ENCODE measurements around the gene HIGD1C.

The HIGD1C gene

GRCh38 chr12:50960130-50960529 lies 7.8 kb downstream of the HIGD1C start:
- TF ChIP-seq POLR2AphosphoS5 (IDR thresholded peaks at IDR 0.05; ENCODE audit: low read depth) (no peak), SPI1 (IDR thresholded peaks at IDR 0.05; ENCODE audit: borderline replicate concordance, low read depth) (no peak), GABPA (IDR thresholded peaks at IDR 0.05; ENCODE audit: low read depth) (no peak), CTCF (IDR thresholded peaks at IDR 0.05; ENCODE audit: insufficient read depth, low read length) (no peak), REST (IDR thresholded peaks at IDR 0.05; ENCODE audit: insufficient replicate concordance, low read depth) (no peak)
- H3K27ac ChIP-seq (replicated peaks), result no peak overlapping the region
- no peak overlapping the region for H3K4me3 ChIP-seq (replicated peaks; ENCODE audit: insufficient read depth, low read length)
- no peak for DNase-seq (ENCODE audit: low read depth in 1 of 2, low spot score in 1 of 2)
- H3K27me3 ChIP-seq (ENCODE audit: insufficient read depth, poor library complexity, severe bottlenecking), result no peaks in the 10 kb centered on the region

GRCh38 chr12:50961708-50962107 lies 9.4 kb downstream of the HIGD1C start:
- no peaks in the 10 kb centered on the region for H3K27me3 ChIP-seq (ENCODE audit: insufficient read depth, poor library complexity, severe bottlenecking)
- DNase-seq (ENCODE audit: low read depth in 1 of 2, low spot score in 1 of 2), result no peak
- H3K4me3 ChIP-seq (replicated peaks; ENCODE audit: insufficient read depth, low read length), result no peak overlapping the region
- TF ChIP-seq REST (IDR thresholded peaks at IDR 0.05; ENCODE audit: insufficient replicate concordance, low read depth), result no peak
- no peak for TF ChIP-seq POLR2AphosphoS5 (IDR thresholded peaks at IDR 0.05; ENCODE audit: low read depth)
- no peak for TF ChIP-seq GABPA (IDR thresholded peaks at IDR 0.05; ENCODE audit: low read depth)
- TF ChIP-seq SPI1 (IDR thresholded peaks at IDR 0.05; ENCODE audit: borderline replicate concordance, low read depth), result no peak
- no peak for TF ChIP-seq CTCF (IDR thresholded peaks at IDR 0.05; ENCODE audit: insufficient read depth, low read length)
- H3K27ac ChIP-seq (replicated peaks), result no peak overlapping the region

GRCh38 chr12:50964432-50964831 lies 12.1 kb downstream of the HIGD1C start:
- no peak for DNase-seq (ENCODE audit: low read depth in 1 of 2, low spot score in 1 of 2)
- Histone ChIP-seq H3K27ac (replicated peaks) (no peak overlapping the region), H3K27me3 (ENCODE audit: insufficient read depth, poor library complexity, severe bottlenecking) (no peaks in the 10 kb centered on the region), H3K4me3 (replicated peaks; ENCODE audit: insufficient read depth, low read length) (no peak overlapping the region)
- no peak for TF ChIP-seq POLR2AphosphoS5 (IDR thresholded peaks at IDR 0.05; ENCODE audit: low read depth)
- no peak for TF ChIP-seq CTCF (IDR thresholded peaks at IDR 0.05; ENCODE audit: insufficient read depth, low read length)
- no peak for TF ChIP-seq REST (IDR thresholded peaks at IDR 0.05; ENCODE audit: insufficient replicate concordance, low read depth)
- no peak for TF ChIP-seq GABPA (IDR thresholded peaks at IDR 0.05; ENCODE audit: low read depth)
- TF ChIP-seq SPI1 (IDR thresholded peaks at IDR 0.05; ENCODE audit: borderline replicate concordance, low read depth), result no peak
